Endothelial cell of umbilical vein (primary cell): ENCODE measurements around the gene MIA3. TPM values are rescaled to one million over a fixed set of nuclear protein-coding genes. Genes with fewer than 3 reads are reported as not detected.

Source experiments
- BruUV-seq: library from RNA; stranded (reverse); fragments of 400-500 nt; replicated peaks from 2 replicates; lab custom pipeline; 2021; lab: Mats Ljungman, UMichigan
- CTCF ChIA-PET: fragments of 300-600, 350-600 bp; sonication (Branson Sonifier 250); formaldehyde crosslinking; loops from one replicate; lab custom pipeline; 2021; ENCODE audit warnings: antibody characterized with exemption, inconsistent platforms; lab: Charles Lee
- POLR2A ChIA-PET: fragments of 300-600, 350-600 bp; sonication (Branson Sonifier 250); formaldehyde crosslinking; loops from one replicate; lab custom pipeline; 2021; ENCODE audit warnings: antibody characterized with exemption, inconsistent platforms; lab: Charles Lee
- DNase-seq: peaks from one replicate; pipeline ENCODE4 v3.0.0-alpha.2; 2011; ENCODE audit warnings: low read depth, low spot score
- FAIRE-seq: peaks from 2 replicates; lab custom pipeline; 2011; peaks lifted over from hg19 to GRCh38; lab: Jason Lieb, UNC
- H2AFZ ChIP-seq: 2 replicates; pipeline ENCODE4 v1.6.0; 2012; ENCODE audit warnings: low read depth, low read length, control low read depth, inconsistent platforms
- H3K27ac ChIP-seq: 2 replicates; pipeline ENCODE4 v1.5.1; 2011; ENCODE audit warnings: low read depth, mild to moderate bottlenecking, control low read depth, low read length, moderate library complexity; ENCODE audit not compliant: insufficient read depth
- H3K27me3 ChIP-seq, 2 experiments: 2 replicates each; pipeline versions ENCODE4 v1.6.0 to v1.6.1; 2011; ENCODE audit warnings: low read length in 2 of 2, mixed read lengths in 1 of 2; ENCODE audit not compliant: control insufficient read depth in 2 of 2, insufficient read depth in 2 of 2
- H3K36me3 ChIP-seq, 2 experiments: 2 replicates in 1 of 2; 3 replicates in 1 of 2; pipeline ENCODE4 v1.5.1; 2011; ENCODE audit warnings: low read length in 2 of 2, mild to moderate bottlenecking in 1 of 2, moderate library complexity in 1 of 2; ENCODE audit not compliant: control insufficient read depth in 2 of 2, insufficient read depth in 2 of 2; ENCODE audit errors: extremely low read depth in 1 of 2
- H3K4me1 ChIP-seq: 3 replicates; pipeline ENCODE4 v1.5.1; 2011; ENCODE audit warnings: mild to moderate bottlenecking, low read length; ENCODE audit not compliant: control insufficient read depth, insufficient read depth; ENCODE audit errors: extremely low read depth
- H3K4me2 ChIP-seq: 2 replicates; pipeline ENCODE4 v1.6.1; 2011; ENCODE audit warnings: low read length, control low read depth, mixed read lengths; ENCODE audit not compliant: insufficient read depth
- H3K4me3 ChIP-seq, 3 experiments: fragments of 200-600 bp in 1 of 3; sonication (generic), shearing (Covaris generic) in 1 of 3; replicated peaks in 1 of 3; 2 replicates each; pipeline ENCODE4 v1.5.1; 2011 to 2016; ENCODE audit warnings: control low read depth in 3 of 3, low read length in 3 of 3, mild to moderate bottlenecking in 2 of 3, inconsistent platforms in 1 of 3, low read depth in 1 of 3, moderate library complexity in 1 of 3; ENCODE audit not compliant: insufficient read depth in 1 of 3
- H3K79me2 ChIP-seq: 2 replicates; pipeline ENCODE4 v1.6.0; 2012; ENCODE audit warnings: low read length, inconsistent platforms; ENCODE audit not compliant: control insufficient read depth, insufficient read depth
- H3K9ac ChIP-seq: replicated peaks from 2 replicates; pipeline ENCODE3; 2011; ENCODE audit warnings: low read length, control low read depth; ENCODE audit not compliant: insufficient read depth; ENCODE audit errors: extremely low read depth
- H3K9me1 ChIP-seq: replicated peaks from 3 replicates; pipeline ENCODE4 v1.6.0; 2011; ENCODE audit warnings: mild to moderate bottlenecking, low read length; ENCODE audit not compliant: control insufficient read depth, insufficient read depth; ENCODE audit errors: extremely low read depth
- H3K9me3 ChIP-seq: replicated peaks from 2 replicates; pipeline ENCODE4 v1.5.1; 2012; ENCODE audit warnings: low read length, inconsistent platforms; ENCODE audit not compliant: control insufficient read depth, insufficient read depth
- H4K20me1 ChIP-seq: replicated peaks from 2 replicates; pipeline ENCODE3; 2011; ENCODE audit warnings: mild to moderate bottlenecking, low read length; ENCODE audit not compliant: control insufficient read depth, insufficient read depth; ENCODE audit errors: extremely low read depth
- CTCF ChIP-seq, 2 donors: IDR thresholded peaks; 1 replicate in 1 of 2; 2 replicates in 1 of 2; pipeline ENCODE4 v1.5.1; 2011; ENCODE audit warnings: low read length in 2 of 2, mild to moderate bottlenecking in 2 of 2, moderate library complexity in 2 of 2, control low read depth in 1 of 2, inconsistent platforms in 1 of 2, low read depth in 1 of 2; ENCODE audit not compliant: insufficient read depth in 1 of 2; ENCODE audit errors: extremely low read depth in 1 of 2
- EZH2 ChIP-seq: IDR thresholded peaks from 2 replicates; pipeline ENCODE4 v1.6.1; 2012; ENCODE audit warnings: borderline replicate concordance, low read depth, mild to moderate bottlenecking, moderate library complexity, low read length, inconsistent platforms; ENCODE audit not compliant: severe bottlenecking
- FOS ChIP-seq: IDR thresholded peaks from 2 replicates; pipeline ENCODE4 v1.6.1; 2011; ENCODE audit warnings: mild to moderate bottlenecking, low read length, moderate library complexity, borderline replicate concordance; ENCODE audit not compliant: insufficient read depth
- GATA2 ChIP-seq: IDR thresholded peaks from 2 replicates; pipeline ENCODE4 v1.7.0; 2011; ENCODE audit warnings: low read depth, mild to moderate bottlenecking, moderate library complexity, mixed read lengths, low read length; ENCODE audit not compliant: insufficient read length, insufficient read depth
- JUN ChIP-seq: IDR thresholded peaks from 2 replicates; pipeline ENCODE4 v1.6.1; 2011; ENCODE audit warnings: borderline replicate concordance, low read depth; ENCODE audit not compliant: insufficient read length, insufficient read depth
- MYC ChIP-seq: IDR thresholded peaks from one replicate; pipeline ENCODE4 v1.6.1; 2011; ENCODE audit warnings: mild to moderate bottlenecking, low read depth, low read length
- POLR2A ChIP-seq: IDR thresholded peaks from 2 replicates; pipeline ENCODE4 v1.6.1; 2012; ENCODE audit warnings: low read depth, mild to moderate bottlenecking, control low read depth, low read length
- POLR2AphosphoS5 ChIP-seq: IDR thresholded peaks from 2 replicates; pipeline ENCODE4 v1.6.1; 2012; ENCODE audit warnings: low read depth, mild to moderate bottlenecking, control low read depth, low read length, moderate library complexity; ENCODE audit not compliant: insufficient read depth
- dilution Hi-C: fragments of 300-500 bp; cut with MboI; formaldehyde crosslinking; loops from one replicate; pipeline ENCODE4 v1.15.0; 2019; ENCODE audit warnings: low sequenced_read_pairs; ENCODE audit not compliant: extremely low pct_ligation_motif_present
- intact Hi-C: fragments of 100-400 bp; cut with micrococcal nuclease; formaldehyde crosslinking; loops from one replicate; pipeline ENCODE4 v1.10.0; 2022
- polyA plus RNA-seq, 4 experiments: library from polyadenylated mRNA; depleted of rRNA in 3 of 4; stranded (reverse) in 3 of 4; unstranded in 1 of 4; fragments of >200 nt; gene quantifications; 2 replicates each; pipeline versions ENCODE4 v1.2.1 to v1.2.3, GENCODE V29; 2011 to 2012; ENCODE audit warnings: missing spikeins in 1 of 4
- total RNA-seq: library from RNA; stranded (reverse); gene quantifications from 2 replicates; pipeline ENCODE4 v1.2.3, GENCODE V29; 2021
- TF ChIP-seq, protein P1 (sequence below): IDR thresholded peaks from 2 replicates; pipeline ENCODE4 v1.6.1; 2011; ENCODE audit not compliant: insufficient read depth, insufficient read length

The MIA3 gene
- total and polyA plus RNA-seq, 2 donors (not counting 3 experiments of a cell fraction or from before 2014, with no cell fraction given) = 63.7 to 108 TPM

DNA sequence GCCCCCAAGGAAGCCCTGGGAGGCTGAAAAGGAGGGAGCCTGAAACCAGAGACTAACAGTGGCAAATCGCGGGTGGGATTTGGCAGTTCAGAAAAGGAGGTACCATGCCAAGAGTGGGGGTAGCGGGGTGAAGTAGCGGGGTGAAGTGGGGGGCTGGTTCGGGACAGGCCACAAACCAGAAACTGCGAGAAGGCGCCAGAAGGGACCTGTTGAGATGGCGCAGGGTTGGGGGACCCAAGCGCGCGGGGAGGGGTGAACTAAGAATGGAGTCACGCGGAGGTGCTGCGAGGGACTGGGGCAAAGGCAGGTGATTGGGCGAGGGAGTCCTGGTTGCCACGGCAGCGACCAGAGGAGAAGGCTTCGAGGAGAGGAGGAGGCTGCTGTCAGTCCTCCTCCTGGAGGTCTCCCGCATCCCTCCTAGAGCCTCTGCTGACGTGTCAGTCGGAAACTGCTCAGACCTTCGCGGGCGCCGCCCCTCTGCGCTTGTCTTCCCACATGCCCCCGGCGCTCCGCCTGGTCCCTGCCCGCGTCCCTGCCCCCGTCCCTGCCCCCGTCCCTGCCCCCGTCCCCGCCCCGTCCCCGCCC lies 438 bp upstream of the MIA3 start:
- H3K4me3 ChIP-seq = peak overlapping the region; percentile 19 to 55 (median 31)
- FAIRE-seq = peak; percentile 88
- H4K20me1 ChIP-seq = no peaks in the 10 kb centered on the region
- H3K36me3 ChIP-seq = no peaks in the 10 kb centered on the region
- H3K9me1 ChIP-seq = no peaks in the 10 kb centered on the region
- TF ChIP-seq POLR2A (peak; percentile 63), POLR2AphosphoS5 (peak; percentile 47), JUN (no peak)
- H3K27me3 ChIP-seq = peaks cover 8 to 29% of the 10 kb centered on the region in 2 experiments
- H2AFZ ChIP-seq = peak overlapping the region; percentile 98
- POLR2A ChIA-PET = interaction anchor here (0.6 kb wide), 1 partner anchor 15 kb away, joined by 3 read pairs; no protein-coding TSS in a partner anchor
- CTCF ChIA-PET = interaction anchor here (1.2 kb wide), 1 partner anchor 17 kb away, joined by 6 read pairs; no protein-coding TSS in a partner anchor
- peaks cover 4% of the 10 kb centered on the region for H3K79me2 ChIP-seq
- DNase-seq = peak; percentile 85
- no TSS peak for BruUV-seq
- H3K4me2 ChIP-seq = peak overlapping the region; percentile 76
- H3K4me1 ChIP-seq = peaks cover 7% of the 10 kb centered on the region
- intact Hi-C loops = loop anchor here (1.0 to 5.0 kb wide), 3 partner anchors 27 to 152 kb away; no protein-coding TSS in a partner anchor
- peak overlapping the region; percentile 18 for H3K27ac ChIP-seq
- peak overlapping the region; percentile 50 for H3K9ac ChIP-seq
- no peaks in the 10 kb centered on the region for H3K9me3 ChIP-seq
- dilution Hi-C loops = no loop called here

GRCh38 chr1:222618880-222619596 lies 1.1 kb downstream of the MIA3 start:
- peak; percentile 82 for FAIRE-seq
- H3K36me3 ChIP-seq = peaks cover 0 to 2% of the 10 kb centered on the region in 2 experiments
- H3K4me3 ChIP-seq = peak overlapping the region; percentile 7 to 94 (median 45)
- H3K27me3 ChIP-seq = peaks cover 2 to 13% of the 10 kb centered on the region in 2 experiments
- ChIA-PET CTCF (interaction anchor here (1.0 to 4.6 kb wide), 3 partner anchors 15 to 154 kb away, joined by 3 to 34 read pairs (median 12); partner anchors contain the start of gene TAF1A), POLR2A (no interaction called here)
- no peaks in the 10 kb centered on the region for H3K9me3 ChIP-seq
- no peak for TF ChIP-seq MYC
- no peak for TF ChIP-seq POLR2AphosphoS5
- TF ChIP-seq JUN = no peak
- TF ChIP-seq, protein P1, sequence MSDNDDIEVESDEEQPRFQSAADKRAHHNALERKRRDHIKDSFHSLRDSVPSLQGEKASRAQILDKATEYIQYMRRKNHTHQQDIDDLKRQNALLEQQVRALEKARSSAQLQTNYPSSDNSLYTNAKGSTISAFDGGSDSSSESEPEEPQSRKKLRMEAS = no peak
- TF ChIP-seq EZH2 = no peak
- no peak for TF ChIP-seq POLR2A
- no peak for TF ChIP-seq GATA2
- TF ChIP-seq CTCF (IDR thresholded peaks at IDR 0.05; ENCODE audit: extremely low read depth in 1 of 2, insufficient read depth in 1 of 2, low read depth in 1 of 2, low read length in 2 of 2) = no peak
- TF ChIP-seq FOS = no peak
- no peaks in the 10 kb centered on the region for H3K9me1 ChIP-seq
- intact Hi-C loops (loop anchor here (1.0 to 5.0 kb wide), 3 partner anchors 16 to 37 kb away; no protein-coding TSS in a partner anchor), dilution Hi-C loops (no loop called here)
- H3K4me2 ChIP-seq = peak overlapping the region; percentile 51
- no TSS peak for BruUV-seq
- H3K79me2 ChIP-seq = peaks cover 4% of the 10 kb centered on the region
- H3K4me1 ChIP-seq = peaks cover 7% of the 10 kb centered on the region
- H3K9ac ChIP-seq = peak overlapping the region; percentile 1
- peak; percentile 30 for DNase-seq
- H2AFZ ChIP-seq = peak overlapping the region; percentile 19
- no peak overlapping the region for H3K27ac ChIP-seq
- H4K20me1 ChIP-seq = no peaks in the 10 kb centered on the region
